PFSK-1 (cell line): ENCODE data around the gene CCNL2.

ENCODE experiments used
- FOXP2 ChIP-seq: optimal IDR thresholded peaks from 2 replicates; pipeline ENCODE3; 2011; ENCODE audit warnings: borderline replicate concordance, control low read depth, inconsistent platforms; ENCODE audit not compliant: insufficient read depth; ENCODE audit errors: extremely low read length, extremely low read depth
- POLR2AphosphoS5 ChIP-seq: IDR thresholded peaks from 2 replicates; pipeline ENCODE4 v1.6.1; 2012; ENCODE audit warnings: low read depth, mild to moderate bottlenecking, control low read depth, low read length, moderate library complexity
- REST ChIP-seq, 2 experiments: IDR thresholded peaks; 2 replicates each; pipeline versions ENCODE4 v1.6.1 to v1.8.0; 2011 to 2012; ENCODE audit warnings: low read depth in 2 of 2, low read length in 2 of 2, control low read depth in 1 of 2, inconsistent platforms in 1 of 2, mild to moderate bottlenecking in 1 of 2, moderate library complexity in 1 of 2; ENCODE audit not compliant: insufficient read depth in 1 of 2
- SIN3A ChIP-seq: IDR thresholded peaks from 2 replicates; pipeline ENCODE4 v1.6.1; 2012; ENCODE audit warnings: mild to moderate bottlenecking, low read length, moderate library complexity, borderline replicate concordance; ENCODE audit not compliant: insufficient read depth
- TAF1 ChIP-seq: IDR thresholded peaks from 2 replicates; pipeline ENCODE4 v1.6.1; 2012; ENCODE audit warnings: low read length, control low read depth, borderline replicate concordance; ENCODE audit not compliant: insufficient read depth

CCNL2 gene

GRCh38 chr1:1338278-1338677 lies 60.9 kb downstream of the CCNL2 start:
- TF ChIP-seq SIN3A (no peak), TAF1 (no peak), REST (IDR thresholded peaks at IDR 0.05; ENCODE audit: insufficient read depth in 1 of 2, low read depth in 2 of 2, low read length in 2 of 2) (no peak), FOXP2 (no peak), POLR2AphosphoS5 (no peak)

DNA sequence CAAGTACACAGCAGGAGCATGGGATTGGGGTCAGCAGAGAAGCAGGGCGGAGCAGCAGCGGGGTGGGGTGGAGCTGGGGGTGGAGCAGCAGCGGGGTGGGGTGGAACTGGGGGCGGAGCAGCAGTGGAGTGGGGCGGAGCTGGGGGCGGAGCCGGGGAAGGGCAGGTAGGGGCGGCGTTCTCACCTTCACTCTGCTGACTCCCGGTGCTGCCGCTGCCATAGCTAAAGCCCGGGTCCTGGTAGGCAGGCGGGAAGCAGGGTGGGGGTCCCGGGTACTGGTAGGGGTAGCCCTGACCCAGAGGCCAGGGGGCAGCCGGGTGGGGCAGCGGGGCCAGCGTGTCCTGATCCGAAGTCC lies 61.4 kb downstream of the CCNL2 start:
- TF ChIP-seq REST (IDR thresholded peaks at IDR 0.05; ENCODE audit: insufficient read depth in 1 of 2, low read depth in 2 of 2, low read length in 2 of 2), result no peak
- TF ChIP-seq FOXP2, result no peak
- TF ChIP-seq TAF1, result no peak

- TF ChIP-seq REST (IDR thresholded peaks at IDR 0.05; ENCODE audit: insufficient read depth in 1 of 2, low read depth in 2 of 2, low read length in 2 of 2) (no peak), FOXP2 (no peak), SIN3A (no peak), TAF1 (no peak), POLR2AphosphoS5 (no peak)
Observed at GRCh38 chr1:1336931-1337792, 62.0 kb downstream of the CCNL2 start.

GRCh38 chr1:1336446-1336845 lies 62.7 kb downstream of the CCNL2 start:
- TF ChIP-seq POLR2AphosphoS5 (no peak), REST (IDR thresholded peaks at IDR 0.05; ENCODE audit: insufficient read depth in 1 of 2, low read depth in 2 of 2, low read length in 2 of 2) (no peak), FOXP2 (no peak), SIN3A (no peak), TAF1 (no peak)

DNA sequence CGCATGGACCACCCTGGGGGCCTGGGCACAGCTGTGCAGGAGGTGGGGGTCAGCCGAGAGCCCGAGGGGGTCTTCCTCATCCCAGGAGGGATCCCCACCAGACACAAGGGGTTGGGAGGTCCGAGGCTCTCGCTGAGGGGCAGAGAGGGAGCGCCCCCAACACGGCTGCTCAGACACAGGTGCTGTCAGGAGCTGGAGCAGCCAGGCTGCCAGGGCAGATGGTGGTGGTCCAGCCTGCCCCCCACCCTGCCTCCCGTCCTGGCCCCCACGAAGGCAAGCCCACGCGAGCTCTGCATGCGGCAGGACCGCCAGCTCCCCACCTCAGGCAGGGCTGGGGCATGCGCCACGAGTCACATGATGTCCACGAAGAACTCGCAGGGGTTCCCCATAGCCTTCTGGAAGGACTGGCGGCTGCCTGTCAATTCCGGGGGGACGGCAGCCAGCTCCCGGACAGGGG lies 63.3 kb downstream of the CCNL2 start:
- TF ChIP-seq FOXP2, result no peak
- TF ChIP-seq REST (IDR thresholded peaks at IDR 0.05; ENCODE audit: insufficient read depth in 1 of 2, low read depth in 2 of 2, low read length in 2 of 2), result no peak
- TF ChIP-seq POLR2AphosphoS5, result no peak
- no peak for TF ChIP-seq TAF1
- TF ChIP-seq SIN3A, result no peak
